NCI-H2227 (cell line): ENCODE data around the gene NUP133.
"Not testable (repeated sequence)": the region's sequence is repeated elsewhere in the genome, so short reads cannot be mapped to it uniquely, and the experiment has no call there.

Source experiments
- DNase-seq: peaks from one replicate; lab custom pipeline; 2025; ENCODE audit not compliant: unreplicated experiment; lab: John Stamatoyannopoulos, UW

The NUP133 gene

GRCh38 chr1:229509576-229509975 lies 1.4 kb upstream of the NUP133 start:
- DNase-seq: no peak

DNA sequence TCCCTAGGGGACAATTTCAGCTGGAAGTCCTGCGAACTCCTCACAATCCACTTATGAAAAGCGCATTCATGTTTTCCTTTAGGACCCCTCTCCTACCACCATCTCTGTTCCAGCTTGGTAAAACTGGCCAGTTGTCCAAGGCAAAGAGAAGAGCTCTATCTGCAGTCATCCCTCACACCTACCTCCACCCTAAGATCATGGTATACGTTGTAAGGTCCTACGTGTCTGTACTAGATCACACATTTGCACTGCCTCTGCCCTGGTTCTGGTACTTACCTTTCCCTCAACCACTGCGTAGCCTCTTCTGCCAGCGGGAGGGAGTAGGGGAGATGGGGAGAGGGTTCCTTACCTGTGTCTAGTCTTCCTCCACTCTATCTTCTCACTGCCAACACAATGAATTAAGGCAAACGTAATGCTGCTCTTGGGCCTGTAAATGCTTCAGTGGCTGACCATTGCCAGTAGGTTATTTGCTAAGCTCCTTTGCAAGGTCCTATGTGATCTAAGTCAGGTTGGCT lies 739 bp upstream of the NUP133 start:
- peak; percentile 27 for DNase-seq

DNA sequence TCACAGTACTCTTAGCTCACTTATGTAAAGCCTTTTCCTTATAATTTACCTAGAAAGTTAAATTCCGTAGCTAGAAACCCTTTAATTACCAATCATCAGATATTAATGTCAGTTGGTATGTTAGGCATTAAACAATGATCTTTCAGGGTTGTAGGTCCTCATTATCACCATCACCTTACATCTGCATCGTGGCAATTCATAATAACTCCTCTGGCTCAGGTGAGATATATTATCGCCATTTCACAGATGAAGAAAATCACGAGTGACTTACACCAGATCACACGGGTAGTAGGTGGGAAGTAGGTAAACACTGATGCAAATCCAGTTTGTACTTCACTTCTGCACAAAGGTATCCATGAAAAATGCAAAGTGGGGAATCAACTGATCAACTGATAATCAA lies 639 bp downstream of the NUP133 start:
- no peak for DNase-seq

DNA sequence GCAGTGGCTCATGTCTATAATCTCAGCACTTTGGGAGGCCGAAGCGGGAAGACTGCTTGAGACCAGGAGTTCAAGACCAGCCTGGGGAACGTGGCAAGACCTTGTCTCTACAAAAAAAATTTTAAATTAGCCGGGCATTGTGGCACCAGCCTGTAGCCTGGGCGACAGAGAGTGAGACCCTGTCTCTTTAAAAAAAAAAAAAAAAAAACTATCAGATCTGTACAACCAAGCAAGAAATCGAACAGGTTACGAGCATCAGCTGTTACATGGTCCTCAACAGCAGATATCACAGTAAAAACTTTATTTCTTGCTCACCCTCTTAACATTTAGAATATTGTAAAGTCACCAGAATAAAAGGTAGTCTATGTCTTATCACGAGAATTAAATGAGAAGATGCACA lies 1.5 kb downstream of the NUP133 start:
- DNase-seq: no peak

DNA sequence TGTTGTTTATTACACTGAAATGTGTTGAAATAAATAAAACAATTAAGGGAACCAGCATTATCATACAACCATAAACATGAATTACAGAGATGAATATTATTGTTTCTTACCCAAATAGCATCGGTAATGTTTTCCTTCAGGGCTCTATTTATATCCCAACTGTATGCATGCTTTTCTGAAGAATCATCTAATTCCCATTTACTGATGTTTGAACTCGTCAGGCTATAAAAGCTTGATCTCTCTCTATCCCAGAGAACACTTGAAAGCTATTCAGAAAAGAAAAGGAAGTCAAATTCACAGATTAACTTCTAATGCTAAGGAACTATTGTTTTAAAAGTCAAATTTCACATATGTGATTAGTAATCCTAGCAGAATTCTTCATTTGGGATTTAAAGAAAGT lies 12.4 kb downstream of the NUP133 start:
- no peak for DNase-seq

- DNase-seq: no peak
These were observed 21.0 kb downstream of the NUP133 start for GRCh38 chr1:229487181-229487580.

DNA sequence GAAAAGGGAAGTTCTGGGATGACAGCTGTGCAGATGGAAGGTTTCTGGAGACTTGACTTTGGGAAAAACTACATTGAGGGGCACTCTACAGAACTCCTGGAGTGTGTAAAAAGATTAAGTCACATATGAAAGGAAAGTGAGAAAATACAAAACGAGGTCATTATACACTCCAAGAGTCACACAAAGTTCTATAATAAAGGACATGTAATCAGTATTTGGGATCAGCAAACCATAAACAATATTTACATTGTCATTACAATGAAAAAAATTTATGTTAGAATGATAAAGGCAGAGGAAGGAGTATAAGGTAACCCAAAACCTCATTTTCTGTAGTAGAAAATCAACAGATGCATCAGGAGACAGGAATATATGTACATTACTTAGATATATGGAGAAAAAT lies 22.8 kb downstream of the NUP133 start:
- DNase-seq: no peak

DNA sequence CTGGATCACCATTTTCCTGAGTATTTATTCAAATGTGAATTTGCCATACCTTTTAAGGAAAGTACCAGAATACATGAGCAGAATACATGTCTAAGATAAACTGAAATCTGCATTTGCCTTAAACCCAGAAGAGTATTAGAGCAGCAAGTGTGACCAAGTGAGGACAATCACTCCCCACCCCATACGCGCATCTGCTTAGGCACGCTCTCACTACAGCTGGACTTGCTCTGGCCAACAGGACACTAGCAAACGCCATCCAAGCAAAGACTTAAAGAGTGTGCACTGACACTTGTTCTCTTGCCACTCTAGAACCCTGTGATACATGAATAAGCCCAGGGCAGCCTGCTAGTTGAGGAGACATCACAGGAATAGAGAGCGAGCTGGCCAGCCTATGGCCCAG lies 25.6 kb downstream of the NUP133 start:
- DNase-seq: no peak

- no peak for DNase-seq
These were observed 27.6 kb downstream of the NUP133 start for GRCh38 chr1:229480495-229480894.

- no peak for DNase-seq
These were observed 28.3 kb downstream of the NUP133 start for GRCh38 chr1:229479660-229480399.

DNA sequence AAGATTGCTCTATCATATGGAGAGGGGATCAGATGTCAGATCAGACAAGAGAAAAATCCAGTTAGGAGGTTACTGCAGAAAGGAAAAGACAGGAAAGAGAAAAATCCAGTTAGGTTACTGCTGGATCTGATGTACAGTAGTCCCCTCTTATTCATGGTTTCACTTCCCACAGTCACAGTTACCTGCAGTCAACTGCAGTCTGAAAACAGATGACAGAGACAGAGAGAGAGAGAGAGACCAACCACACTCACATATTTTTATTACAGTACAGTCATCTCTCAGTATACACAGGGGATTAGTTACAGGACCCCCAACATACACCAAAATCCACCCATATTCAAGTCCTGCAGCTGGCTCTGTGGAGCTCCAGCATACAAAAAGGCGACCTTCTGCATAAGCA lies 29.3 kb downstream of the NUP133 start:
- no peak for DNase-seq

DNA sequence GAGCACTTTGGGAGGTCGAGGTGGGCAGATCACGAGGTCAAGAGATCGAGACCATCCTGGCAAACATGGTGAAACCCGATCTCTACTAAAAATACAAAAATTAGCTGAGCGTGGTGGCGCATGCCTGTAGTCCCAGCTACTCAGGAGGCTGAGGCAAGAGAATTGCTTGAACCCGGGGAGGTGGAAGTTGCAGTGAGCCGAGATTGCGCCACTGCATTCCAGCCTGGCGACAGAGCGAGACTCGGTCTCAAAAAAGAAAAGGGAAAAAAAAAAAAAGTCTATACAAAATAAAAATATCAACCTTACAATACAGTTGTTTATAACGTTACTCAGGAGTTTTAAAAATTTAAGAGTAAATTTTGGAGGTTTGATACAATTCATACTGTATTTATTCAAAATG lies 32.3 kb downstream of the NUP133 start:
- DNase-seq: not testable (repeated sequence)

- no peak for DNase-seq
These were observed 33.6 kb downstream of the NUP133 start for GRCh38 chr1:229474509-229474908.

- DNase-seq: no peak
These were observed 37.0 kb downstream of the NUP133 start for GRCh38 chr1:229471175-229471574.

- peak; percentile 22 for DNase-seq
These were observed 37.6 kb downstream of the NUP133 start for GRCh38 chr1:229470406-229471043.

DNA sequence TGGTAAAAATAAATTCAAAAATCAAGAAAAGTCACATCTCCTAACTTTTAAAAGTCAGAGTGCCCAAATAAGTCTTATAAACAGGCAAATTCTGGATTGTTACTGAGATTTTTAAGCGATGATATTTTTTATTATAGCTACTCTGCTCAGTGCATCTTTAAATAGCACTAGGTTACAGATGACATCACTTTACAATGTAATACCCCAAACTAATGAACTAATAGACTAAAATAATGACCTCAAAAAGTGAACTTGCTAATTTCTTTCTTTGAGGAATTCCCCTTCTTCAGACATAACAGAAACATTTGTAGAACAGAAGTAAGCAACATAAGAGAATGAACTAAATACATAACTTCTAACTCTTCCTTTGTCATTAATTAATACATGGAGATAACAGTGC lies 41.3 kb downstream of the NUP133 start:
- DNase-seq: no peak

- no peak for DNase-seq
These were observed 43.5 kb downstream of the NUP133 start for GRCh38 chr1:229464672-229465071.

- no peak for DNase-seq
These were observed 47.0 kb downstream of the NUP133 start for GRCh38 chr1:229461032-229461668.

DNA sequence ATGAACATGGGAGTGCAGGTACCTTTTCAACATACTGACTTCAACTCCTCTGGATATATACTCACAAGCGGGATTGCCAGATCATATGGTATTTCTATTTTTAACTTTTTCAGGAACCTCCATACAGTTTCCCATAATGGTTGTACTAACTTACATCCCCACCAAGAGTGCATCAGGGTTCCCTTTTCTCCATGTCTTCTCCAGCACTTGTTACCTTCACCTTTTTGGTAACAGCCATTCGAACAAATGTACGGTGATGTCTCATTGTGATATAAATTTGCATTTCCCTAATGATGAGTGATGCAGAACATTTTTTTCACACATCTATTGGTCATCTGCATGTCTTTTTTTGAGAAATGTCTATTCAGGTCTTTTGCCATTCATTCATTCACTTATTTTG lies 48.3 kb downstream of the NUP133 start:
- DNase-seq: no peak

GRCh38 chr1:229457436-229457835 lies 50.7 kb downstream of the NUP133 start:
- no peak for DNase-seq

DNA sequence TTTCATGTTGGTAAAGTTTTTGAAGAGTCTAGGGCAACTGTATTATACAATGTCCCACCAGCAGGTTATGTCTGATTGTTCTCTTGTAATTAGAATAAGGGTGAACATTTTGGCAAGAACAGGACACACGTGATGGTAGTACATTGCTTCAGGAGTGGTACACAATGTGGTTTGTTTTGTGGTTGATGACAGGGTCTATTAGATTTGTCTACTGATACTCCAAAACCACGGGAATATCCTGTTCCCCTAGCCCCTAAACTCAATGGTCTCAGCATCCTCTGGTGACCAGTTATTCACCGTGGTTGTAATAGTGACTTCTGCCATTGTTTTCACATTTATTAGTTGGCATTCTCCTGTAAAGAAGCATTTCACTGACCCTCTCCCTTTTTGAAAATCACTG lies 52.1 kb downstream of the NUP133 start:
- no peak for DNase-seq

GRCh38 chr1:229454056-229454455 lies 54.1 kb downstream of the NUP133 start:
- DNase-seq: no peak
